Osteoblast (primary cell): Measurements from ENCODE around the gene RNF141. TPM values are rescaled to one million over a fixed set of nuclear protein-coding genes. Genes with fewer than 3 reads are reported as not detected.

ENCODE experiments used
- DNase-seq: peaks from one replicate; pipeline ENCODE4 v3.0.0; 2011; ENCODE audit warnings: low spot score, mixed read lengths; ENCODE audit not compliant: insufficient read length; ENCODE audit errors: missing footprints
- H2AFZ ChIP-seq: 2 replicates; pipeline ENCODE4 v1.6.0; 2011; ENCODE audit warnings: mild to moderate bottlenecking, low read length
- H3K27ac ChIP-seq: 2 replicates; pipeline ENCODE4 v1.5.1; 2011; ENCODE audit warnings: mild to moderate bottlenecking, low read depth, low read length, moderate library complexity
- H3K27me3 ChIP-seq: 2 replicates; pipeline ENCODE4 v1.6.0; 2012; ENCODE audit warnings: mild to moderate bottlenecking, control low read depth, inconsistent platforms, low read length, moderate library complexity; ENCODE audit not compliant: insufficient read depth
- H3K36me3 ChIP-seq: 2 replicates; pipeline ENCODE4 v1.5.1; 2011; ENCODE audit warnings: mild to moderate bottlenecking, low read length, control low read depth, moderate library complexity; ENCODE audit not compliant: insufficient read depth
- H3K4me1 ChIP-seq: 2 replicates; pipeline ENCODE4 v1.5.1; 2011; ENCODE audit warnings: mild to moderate bottlenecking, low read length, control low read depth, moderate library complexity; ENCODE audit not compliant: insufficient read depth
- H3K4me2 ChIP-seq: 2 replicates; pipeline ENCODE4 v1.6.0; 2011; ENCODE audit warnings: mild to moderate bottlenecking, low read length; ENCODE audit not compliant: insufficient read depth
- H3K4me3 ChIP-seq: fragments of 200-600 bp; sonication (generic); 3 replicates; pipeline ENCODE4 v1.5.1; 2012; ENCODE audit warnings: mild to moderate bottlenecking, low read length, inconsistent platforms; ENCODE audit not compliant: insufficient read depth
- H3K79me2 ChIP-seq: 2 replicates; pipeline ENCODE4 v1.6.0; 2012; ENCODE audit warnings: mild to moderate bottlenecking, low read length, control low read depth, inconsistent platforms; ENCODE audit not compliant: insufficient read depth
- H3K9me3 ChIP-seq: 2 replicates; pipeline ENCODE4 v1.5.1; 2011; ENCODE audit warnings: low read depth, low read length, control low read depth
- H4K20me1 ChIP-seq: 2 replicates; pipeline ENCODE4 v1.6.0; 2012; ENCODE audit warnings: mild to moderate bottlenecking, low read length, control low read depth; ENCODE audit not compliant: insufficient read depth
- total RNA-seq: library from RNA; depleted of rRNA; stranded (reverse); fragments of >200 nt; gene quantifications from 2 replicates; pipeline ENCODE4 v1.2.3, GENCODE V29; 2012
- TF ChIP-seq, protein P1 (sequence below): IDR thresholded peaks from 2 replicates; pipeline ENCODE4 v1.5.1; 2011; ENCODE audit warnings: mild to moderate bottlenecking, low read depth, low read length, moderate library complexity; ENCODE audit errors: extremely low read depth

The RNF141 gene
- total RNA-seq, 1 donor = 29.3 TPM

DNA sequence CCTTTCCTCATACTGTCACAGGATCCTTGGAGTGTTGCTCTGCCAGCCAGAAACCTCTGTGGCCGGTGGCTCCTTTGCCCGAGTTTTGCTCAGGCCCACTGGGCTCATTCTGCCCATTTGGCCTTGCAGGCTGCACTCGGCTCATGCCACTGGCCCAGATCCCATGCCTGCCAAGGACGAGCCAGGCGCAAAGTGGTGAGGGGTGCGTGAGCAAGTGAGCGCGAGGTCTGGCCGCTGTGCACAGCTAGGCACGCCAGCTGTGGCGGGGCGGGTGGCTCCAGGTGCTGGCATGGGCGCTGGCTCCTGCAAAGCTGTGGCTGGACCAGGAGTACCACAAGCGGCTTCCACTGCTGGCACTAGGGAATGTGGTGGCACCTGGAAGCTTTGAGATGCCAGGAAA is 2.8 kb upstream of the RNF141 start:
- Histone ChIP-seq H3K4me1 (peaks cover 13% of the 10 kb centered on the region), H3K4me3 (no peak overlapping the region), H3K4me2 (no peak overlapping the region), H3K27me3 (no peaks in the 10 kb centered on the region), H3K27ac (no peak overlapping the region), H3K79me2 (peaks cover 17% of the 10 kb centered on the region), H4K20me1 (no peaks in the 10 kb centered on the region), H3K9me3 (no peaks in the 10 kb centered on the region), H3K36me3 (no peaks in the 10 kb centered on the region), H2AFZ (no peak overlapping the region)
- DNase-seq = no peak
- TF ChIP-seq, protein P1, sequence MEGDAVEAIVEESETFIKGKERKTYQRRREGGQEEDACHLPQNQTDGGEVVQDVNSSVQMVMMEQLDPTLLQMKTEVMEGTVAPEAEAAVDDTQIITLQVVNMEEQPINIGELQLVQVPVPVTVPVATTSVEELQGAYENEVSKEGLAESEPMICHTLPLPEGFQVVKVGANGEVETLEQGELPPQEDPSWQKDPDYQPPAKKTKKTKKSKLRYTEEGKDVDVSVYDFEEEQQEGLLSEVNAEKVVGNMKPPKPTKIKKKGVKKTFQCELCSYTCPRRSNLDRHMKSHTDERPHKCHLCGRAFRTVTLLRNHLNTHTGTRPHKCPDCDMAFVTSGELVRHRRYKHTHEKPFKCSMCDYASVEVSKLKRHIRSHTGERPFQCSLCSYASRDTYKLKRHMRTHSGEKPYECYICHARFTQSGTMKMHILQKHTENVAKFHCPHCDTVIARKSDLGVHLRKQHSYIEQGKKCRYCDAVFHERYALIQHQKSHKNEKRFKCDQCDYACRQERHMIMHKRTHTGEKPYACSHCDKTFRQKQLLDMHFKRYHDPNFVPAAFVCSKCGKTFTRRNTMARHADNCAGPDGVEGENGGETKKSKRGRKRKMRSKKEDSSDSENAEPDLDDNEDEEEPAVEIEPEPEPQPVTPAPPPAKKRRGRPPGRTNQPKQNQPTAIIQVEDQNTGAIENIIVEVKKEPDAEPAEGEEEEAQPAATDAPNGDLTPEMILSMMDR = no peak

DNA sequence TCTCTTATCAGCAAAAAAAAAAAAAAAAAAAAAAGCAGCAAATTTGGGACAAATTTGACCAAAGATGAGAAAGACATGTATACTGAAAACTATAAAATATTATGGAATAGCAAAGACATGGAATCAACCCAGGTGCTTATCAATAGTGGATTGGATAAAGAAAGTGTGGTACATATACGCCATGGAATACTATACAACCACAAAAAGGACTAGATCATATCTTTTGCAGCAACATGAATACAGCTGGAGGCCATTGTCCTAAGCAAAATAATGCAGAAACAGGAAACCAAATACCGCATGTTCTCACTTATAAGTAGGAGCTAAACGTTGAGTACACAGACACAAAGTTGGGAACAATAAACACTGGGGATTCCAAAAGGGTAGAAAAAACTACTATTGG is 1.8 kb upstream of the RNF141 start:
- H4K20me1 ChIP-seq = no peaks in the 10 kb centered on the region
- H3K4me3 ChIP-seq = no peak overlapping the region
- peaks cover 23% of the 10 kb centered on the region for H3K4me1 ChIP-seq
- no peaks in the 10 kb centered on the region for H3K36me3 ChIP-seq
- no peak for DNase-seq
- no peak overlapping the region for H3K4me2 ChIP-seq
- H3K27ac ChIP-seq = no peak overlapping the region
- H3K27me3 ChIP-seq = no peaks in the 10 kb centered on the region
- TF ChIP-seq, protein P1 = no peak
- H3K79me2 ChIP-seq = peaks cover 27% of the 10 kb centered on the region
- no peaks in the 10 kb centered on the region for H3K9me3 ChIP-seq
- H2AFZ ChIP-seq = no peak overlapping the region

GRCh38 chr11:10541561-10541930 is 559 bp upstream of the RNF141 start:
- Histone ChIP-seq H3K79me2 (peaks cover 39% of the 10 kb centered on the region), H3K9me3 (no peaks in the 10 kb centered on the region), H3K4me2 (peak overlapping the region; percentile 97), H3K36me3 (no peaks in the 10 kb centered on the region), H3K4me1 (peaks cover 32% of the 10 kb centered on the region), H4K20me1 (no peaks in the 10 kb centered on the region), H3K4me3 (peak overlapping the region; percentile 78), H3K27me3 (no peaks in the 10 kb centered on the region), H2AFZ (peak overlapping the region; percentile 98), H3K27ac (peak overlapping the region; percentile 75)
- DNase-seq = no peak
- TF ChIP-seq, protein P1 = no peak

DNA sequence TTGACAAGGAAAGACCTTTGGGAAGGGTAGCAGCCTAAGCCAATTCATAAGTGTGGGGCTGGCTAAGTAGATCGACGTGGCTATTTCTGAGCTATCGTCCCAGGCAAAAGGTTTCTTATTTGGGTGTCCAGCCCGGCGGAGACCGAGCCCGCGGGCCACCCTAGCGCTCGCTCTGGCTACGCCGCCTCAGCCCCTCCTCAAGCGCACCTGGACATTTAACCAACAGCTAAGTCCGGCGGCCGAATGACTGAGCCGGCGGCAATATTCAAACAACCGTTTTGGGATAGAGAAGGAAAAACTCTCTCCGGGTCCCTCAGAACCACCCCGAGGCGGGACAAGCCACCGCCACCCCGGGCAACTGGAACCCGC is 457 bp downstream of the RNF141 start:
- no peaks in the 10 kb centered on the region for H3K36me3 ChIP-seq
- peaks cover 39% of the 10 kb centered on the region for H3K4me1 ChIP-seq
- peak overlapping the region; percentile 78 for H3K4me3 ChIP-seq
- peak; percentile 38 for DNase-seq
- peak overlapping the region; percentile 97 for H3K4me2 ChIP-seq
- H3K27me3 ChIP-seq = no peaks in the 10 kb centered on the region
- no peaks in the 10 kb centered on the region for H3K9me3 ChIP-seq
- H2AFZ ChIP-seq = peak overlapping the region; percentile 70
- H3K79me2 ChIP-seq = peaks cover 49% of the 10 kb centered on the region
- TF ChIP-seq, protein P1 = no peak
- H3K27ac ChIP-seq = peak overlapping the region; percentile 75
- H4K20me1 ChIP-seq = no peaks in the 10 kb centered on the region
